Liver (tissue), 3 donors: Measurements from ENCODE around the gene ERMARD.

Source experiments
- ATF3 ChIP-seq: IDR thresholded peaks from 2 replicates; pipeline ENCODE4 v1.6.1; 2016; ENCODE audit warnings: antibody characterized with exemption
- CTCF ChIP-seq: fragments of 150-350 bp; IDR thresholded peaks from 2 replicates; pipeline ENCODE4 v1.5.1; 2017; ENCODE audit warnings: improper control_type of control experiment, low read depth, low read length; ENCODE audit not compliant: missing input control
- FOXA1 ChIP-seq: IDR thresholded peaks from 2 replicates; pipeline ENCODE4 v1.6.1; 2016; ENCODE audit warnings: antibody characterized with exemption
- HNF4G ChIP-seq: IDR thresholded peaks from 2 replicates; pipeline ENCODE4 v1.6.1; 2016; ENCODE audit warnings: antibody characterized with exemption
- JUND ChIP-seq, 2 donors: IDR thresholded peaks; 2 replicates each; pipeline ENCODE4 v1.6.1; 2016; ENCODE audit warnings: antibody characterized with exemption in 2 of 2
- MAX ChIP-seq: IDR thresholded peaks from 2 replicates; pipeline ENCODE4 v1.6.1; 2016; ENCODE audit warnings: antibody characterized with exemption
- NR2F2 ChIP-seq: IDR thresholded peaks from 2 replicates; pipeline ENCODE4 v1.6.1; 2016; ENCODE audit warnings: antibody characterized with exemption
- RAD21 ChIP-seq, 2 donors: IDR thresholded peaks; 2 replicates each; pipeline ENCODE4 v1.6.1; 2016; ENCODE audit warnings: antibody characterized with exemption in 2 of 2, mild to moderate bottlenecking in 2 of 2
- REST ChIP-seq: IDR thresholded peaks from 2 replicates; pipeline ENCODE4 v1.6.1; 2016; ENCODE audit warnings: antibody characterized with exemption, mild to moderate bottlenecking
- SP1 ChIP-seq: IDR thresholded peaks from 2 replicates; pipeline ENCODE4 v1.6.1; 2018; ENCODE audit warnings: antibody characterized with exemption, mild to moderate bottlenecking
- TAF1 ChIP-seq: conservative IDR thresholded peaks from 2 replicates; pipeline ENCODE4 v1.6.1; 2016; ENCODE audit warnings: antibody characterized with exemption, mild to moderate bottlenecking
- YY1 ChIP-seq: IDR thresholded peaks from 2 replicates; pipeline ENCODE4 v1.6.1; 2016; ENCODE audit warnings: antibody characterized with exemption, mild to moderate bottlenecking
- ZBTB33 ChIP-seq: IDR thresholded peaks from 2 replicates; pipeline ENCODE4 v1.6.1; 2016; ENCODE audit warnings: antibody characterized with exemption
- donor health status: healthy.
- donor health status: healthy.

- TF ChIP-seq MAX (no peak), CTCF (no peak), YY1 (no peak), JUND (IDR thresholded peaks at IDR 0.05) (peak in 1 of 2 donors; percentile 39), TAF1 (no peak), SP1 (peak; percentile 47), NR2F2 (peak; percentile 85), HNF4G (no peak), FOXA1 (no peak), REST (peak; percentile 15), ATF3 (no peak), RAD21 (IDR thresholded peaks at IDR 0.05) (no peak), ZBTB33 (no peak)
Observed at GRCh38 chr6:169725125-169726048, 26.0 kb upstream of the ERMARD start.
